Stomach (tissue), 4 donors: ENCODE data around the gene CSDE1.

Source experiments
- POLR2A ChIP-seq, 4 donors: fragments of 450-650 bp; IDR thresholded peaks; one replicate each; pipeline ENCODE4 v1.6.1; 2016; ENCODE audit warnings: antibody characterized with exemption in 4 of 4, control low read depth in 2 of 4, mild to moderate bottlenecking in 1 of 4, moderate library complexity in 1 of 4
- POLR2AphosphoS5 ChIP-seq, 3 donors: sonication (generic); formaldehyde crosslinking; IDR thresholded peaks; one replicate each; pipeline ENCODE4 v1.6.1; 2016; ENCODE audit warnings: antibody characterized with exemption in 3 of 3
- TF ChIP-seq, protein P1 (sequence below), 7 experiments: fragments of 450-650 bp in 4 of 7; fragments of 200-600 bp in 3 of 7; sonication (generic) in 3 of 7; IDR thresholded peaks; one replicate each; pipeline ENCODE4 v1.5.1; 2016 to 2019; ENCODE audit warnings: antibody characterized with exemption in 7 of 7, control low read depth in 2 of 7, mild to moderate bottlenecking in 1 of 7

DNA sequence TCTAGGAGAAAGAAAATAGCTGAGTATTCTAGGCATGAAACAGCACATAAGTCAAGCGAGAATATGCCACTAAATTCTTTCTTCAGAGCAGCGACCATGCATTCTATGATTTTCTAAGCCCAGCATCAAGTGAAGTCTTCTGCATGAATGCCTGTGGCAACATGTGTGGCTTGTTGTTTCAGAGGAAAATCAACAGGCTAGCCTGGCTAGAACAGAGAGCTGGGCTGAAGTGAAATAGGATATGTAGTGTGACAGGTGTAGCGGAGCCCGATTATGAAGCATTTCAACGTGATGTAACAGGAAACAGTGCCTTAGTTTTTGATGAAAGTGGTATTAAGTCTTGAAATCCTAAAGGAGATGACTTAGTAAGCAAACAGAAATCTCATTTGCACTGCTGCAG, 7.0 kb downstream of the CSDE1 start:
- TF ChIP-seq, protein P1, sequence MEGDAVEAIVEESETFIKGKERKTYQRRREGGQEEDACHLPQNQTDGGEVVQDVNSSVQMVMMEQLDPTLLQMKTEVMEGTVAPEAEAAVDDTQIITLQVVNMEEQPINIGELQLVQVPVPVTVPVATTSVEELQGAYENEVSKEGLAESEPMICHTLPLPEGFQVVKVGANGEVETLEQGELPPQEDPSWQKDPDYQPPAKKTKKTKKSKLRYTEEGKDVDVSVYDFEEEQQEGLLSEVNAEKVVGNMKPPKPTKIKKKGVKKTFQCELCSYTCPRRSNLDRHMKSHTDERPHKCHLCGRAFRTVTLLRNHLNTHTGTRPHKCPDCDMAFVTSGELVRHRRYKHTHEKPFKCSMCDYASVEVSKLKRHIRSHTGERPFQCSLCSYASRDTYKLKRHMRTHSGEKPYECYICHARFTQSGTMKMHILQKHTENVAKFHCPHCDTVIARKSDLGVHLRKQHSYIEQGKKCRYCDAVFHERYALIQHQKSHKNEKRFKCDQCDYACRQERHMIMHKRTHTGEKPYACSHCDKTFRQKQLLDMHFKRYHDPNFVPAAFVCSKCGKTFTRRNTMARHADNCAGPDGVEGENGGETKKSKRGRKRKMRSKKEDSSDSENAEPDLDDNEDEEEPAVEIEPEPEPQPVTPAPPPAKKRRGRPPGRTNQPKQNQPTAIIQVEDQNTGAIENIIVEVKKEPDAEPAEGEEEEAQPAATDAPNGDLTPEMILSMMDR (IDR thresholded peaks at IDR 0.05), result no peak
- TF ChIP-seq POLR2A (IDR thresholded peaks at IDR 0.05) (no peak), POLR2AphosphoS5 (IDR thresholded peaks at IDR 0.05) (no peak)
